HG02840 (cell line): ENCODE results near the gene HAAO.

ENCODE experiments used
- ATAC-seq: cut with Tn5 transposase; IDR thresholded peaks from one replicate; pipeline ENCODE4 v1.9.1; 2021; ENCODE audit warnings: mild to moderate bottlenecking, moderate library complexity, moderate number of reproducible peaks; ENCODE audit not compliant: unreplicated experiment, low FRiP score

Gene HAAO

DNA sequence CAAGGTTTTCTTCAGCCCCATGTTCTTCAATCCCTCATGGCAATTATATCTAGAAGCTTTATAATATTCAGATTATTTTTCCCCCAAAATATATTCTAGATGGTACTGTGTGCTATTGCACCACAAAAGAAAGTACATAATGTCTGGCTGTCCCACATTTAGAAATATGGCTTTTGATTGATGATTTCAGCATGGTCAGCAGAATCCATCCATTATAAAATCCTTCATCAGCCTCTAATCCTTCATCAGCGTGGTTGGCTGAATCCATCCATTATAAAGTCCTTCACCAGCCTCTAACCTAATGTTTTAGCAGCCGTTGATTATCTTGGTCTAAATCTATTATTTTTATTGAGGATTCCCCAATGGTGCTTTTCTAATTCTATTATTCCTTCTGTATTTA lies 23.3 kb upstream of the HAAO start:
- ATAC-seq = no peak

DNA sequence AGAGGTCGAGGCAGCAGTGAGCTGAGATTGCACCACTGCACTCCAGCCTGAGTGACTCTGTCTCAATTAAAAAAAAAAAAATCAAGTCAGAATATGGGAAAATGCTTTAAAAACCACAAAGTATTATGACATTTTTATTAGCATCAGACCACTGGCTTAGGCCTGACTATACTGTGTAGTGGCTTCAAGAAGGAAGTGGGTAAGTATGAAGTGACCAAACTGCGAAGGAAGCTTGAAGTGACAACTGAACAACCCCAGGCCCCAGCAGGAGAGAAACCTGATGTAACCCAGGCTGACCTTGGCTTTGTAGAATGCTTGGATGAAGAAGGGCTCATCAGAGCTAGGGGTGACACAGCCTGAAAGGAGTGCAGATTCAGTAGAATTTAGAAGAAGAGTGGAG lies 21.4 kb upstream of the HAAO start:
- no peak for ATAC-seq

DNA sequence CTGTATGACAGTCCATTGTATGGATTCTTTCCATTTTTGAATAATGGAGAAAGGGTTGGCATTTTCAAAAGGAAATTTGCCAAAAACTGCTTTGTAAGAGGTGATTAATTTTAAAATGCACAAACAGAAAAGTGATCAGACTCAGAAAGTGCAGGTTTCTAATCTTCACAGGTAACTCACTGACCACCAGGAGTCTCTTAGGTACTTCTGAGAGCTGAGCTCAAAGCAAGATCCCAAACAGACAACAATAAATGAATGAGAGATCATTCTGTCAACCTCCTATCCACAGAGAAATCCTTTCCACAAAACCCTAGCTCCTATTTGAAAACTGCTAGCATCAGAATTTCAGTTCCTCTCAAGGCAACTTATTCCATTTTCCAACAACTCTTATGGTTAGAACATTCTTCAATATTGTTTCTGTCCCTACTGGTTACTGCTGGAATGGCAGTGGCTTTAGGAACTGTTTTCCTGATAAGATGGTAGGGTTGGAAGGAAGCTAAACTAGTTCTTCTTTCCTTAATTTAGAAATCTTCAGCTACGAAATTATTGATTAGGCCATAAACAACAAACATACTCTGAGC lies 20.6 kb upstream of the HAAO start:
- ATAC-seq = no peak

DNA sequence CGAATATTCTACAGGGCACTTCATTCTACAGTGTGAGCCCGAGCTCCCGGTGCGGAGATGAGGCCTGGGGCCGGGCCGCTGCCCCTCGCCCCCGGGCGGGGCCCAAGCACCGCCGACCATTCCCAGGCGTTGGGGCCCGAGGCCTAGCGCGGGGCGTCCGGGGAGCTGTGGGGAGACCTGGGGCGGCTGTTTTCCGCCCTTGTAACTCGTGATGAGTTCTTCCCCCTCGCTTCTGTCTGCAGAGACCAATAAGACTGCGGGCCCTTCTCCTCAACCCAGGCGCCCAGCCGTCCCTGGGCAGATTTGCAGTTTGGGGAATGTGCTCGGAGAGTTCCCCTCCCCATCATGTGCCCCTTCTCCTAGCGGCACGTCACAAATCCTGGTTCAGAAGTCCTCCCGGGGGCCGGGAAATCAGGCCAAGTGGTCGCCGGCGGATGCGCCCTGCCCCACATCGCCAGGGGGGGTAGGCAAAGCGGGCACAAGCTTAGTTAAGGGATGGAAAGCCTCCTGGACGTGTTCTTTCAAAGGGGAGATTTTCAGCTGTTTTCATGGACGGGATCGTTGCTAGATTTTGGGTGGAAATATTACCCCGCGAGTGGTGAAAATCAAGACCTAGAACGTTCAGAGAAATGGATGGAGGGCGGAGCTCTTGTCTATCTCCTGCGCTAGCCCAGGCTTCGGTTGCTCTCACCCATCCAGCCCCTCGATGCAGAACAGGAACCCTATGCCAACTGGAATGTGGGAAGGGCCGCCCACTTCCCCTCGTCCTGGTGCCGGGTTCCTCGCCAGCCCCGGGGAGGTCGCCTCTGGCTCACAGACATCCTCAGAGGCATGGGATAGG lies 18.8 kb upstream of the HAAO start:
- peak; percentile 11 for ATAC-seq

DNA sequence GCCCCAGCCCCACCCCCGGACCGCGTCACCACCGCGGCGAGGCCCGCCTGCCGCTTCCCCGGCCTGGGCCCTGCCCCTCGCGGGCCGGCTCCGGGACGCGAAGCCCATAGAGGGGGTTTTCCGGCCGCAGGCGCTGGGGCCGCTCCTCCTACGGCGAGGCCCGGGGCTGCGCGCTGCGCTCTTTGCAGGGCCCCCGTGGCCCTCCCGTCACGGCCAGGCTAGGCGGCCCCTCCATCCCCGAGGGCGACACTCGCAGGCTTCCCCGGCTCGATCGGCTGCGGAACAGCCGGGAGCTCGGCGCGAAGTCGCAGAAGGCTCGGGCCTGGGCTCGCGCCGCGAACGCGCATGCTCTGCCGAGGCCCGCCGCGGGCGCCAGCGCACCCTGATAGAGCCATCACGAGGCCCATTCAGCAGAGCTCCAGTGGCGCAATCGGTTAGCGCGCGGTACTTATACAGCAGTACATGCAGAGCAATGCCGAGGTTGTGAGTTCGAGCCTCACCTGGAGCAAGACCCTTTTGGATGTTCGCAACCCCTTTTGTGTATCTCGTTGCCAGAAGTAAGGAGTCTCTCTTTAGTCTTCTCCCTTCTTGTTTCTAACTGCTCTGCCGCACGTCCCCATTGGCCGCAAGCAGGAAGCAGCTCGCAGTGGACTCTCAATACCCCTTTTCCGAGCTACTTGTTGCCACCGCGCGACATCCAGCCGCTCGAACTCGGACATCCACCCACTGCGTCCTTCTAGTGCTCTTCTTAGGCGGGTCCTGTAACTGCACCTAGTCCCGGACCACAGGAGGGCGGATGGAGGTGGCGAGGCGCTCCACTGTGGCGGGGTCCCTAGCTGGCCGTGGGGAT lies 18.0 kb upstream of the HAAO start:
- peak; percentile 75 for ATAC-seq

DNA sequence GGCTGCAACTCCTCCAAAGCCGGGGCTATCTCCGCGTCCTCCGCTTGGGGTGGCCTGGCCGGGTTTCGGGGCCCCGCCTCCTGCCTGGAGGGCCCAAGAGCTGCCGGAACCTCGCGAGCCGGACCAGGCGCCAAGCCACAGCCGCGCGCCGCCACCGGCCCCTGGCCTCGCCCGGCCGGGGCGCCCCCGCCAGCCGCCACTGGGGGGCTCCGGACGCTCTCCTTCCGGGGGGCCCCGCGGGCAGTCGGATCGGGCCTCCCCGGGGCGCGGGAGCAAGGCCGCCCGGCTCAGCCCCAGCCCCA lies 17.4 kb upstream of the HAAO start:
- ATAC-seq = peak; percentile 41

GRCh38 chr2:42809131-42809818 lies 16.9 kb upstream of the HAAO start:
- ATAC-seq = no peak

DNA sequence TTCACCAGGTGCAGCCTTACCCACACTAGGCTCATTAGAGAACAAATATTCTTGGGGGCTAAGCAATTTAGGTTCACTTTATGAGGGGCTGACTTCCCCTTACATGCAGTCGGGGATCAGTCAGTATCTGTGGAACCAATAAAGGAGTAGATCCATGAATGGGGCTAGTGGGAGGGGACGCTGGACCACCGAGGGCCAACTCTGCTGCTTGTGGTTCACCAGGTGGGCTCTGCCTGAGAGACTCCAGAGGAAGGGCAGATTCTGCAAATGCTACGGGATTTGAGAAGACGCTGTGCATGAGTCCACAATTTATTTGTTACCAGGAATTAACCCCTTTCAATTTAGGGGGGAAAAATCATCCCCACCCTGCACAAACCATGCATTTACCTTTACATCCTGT lies 15.9 kb upstream of the HAAO start:
- ATAC-seq = no peak

DNA sequence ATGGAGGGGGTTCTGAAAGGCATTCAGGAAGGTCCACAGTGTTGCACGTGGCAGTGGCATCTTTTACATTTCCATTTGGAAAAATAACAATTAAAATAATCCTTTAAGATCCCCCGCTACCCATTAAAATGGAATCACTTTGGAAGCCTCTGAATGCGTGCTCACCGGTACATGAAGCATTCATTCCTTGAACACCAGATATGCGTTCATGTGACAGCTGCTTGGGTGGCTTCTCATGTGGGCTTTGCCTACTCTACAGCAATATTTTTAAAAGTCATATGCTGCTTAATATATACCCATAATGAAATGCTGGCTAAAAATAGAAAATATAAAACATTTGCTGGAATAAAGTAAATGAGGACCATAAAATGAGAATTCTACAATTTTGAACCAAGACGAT lies 14.4 kb upstream of the HAAO start:
- no peak for ATAC-seq

DNA sequence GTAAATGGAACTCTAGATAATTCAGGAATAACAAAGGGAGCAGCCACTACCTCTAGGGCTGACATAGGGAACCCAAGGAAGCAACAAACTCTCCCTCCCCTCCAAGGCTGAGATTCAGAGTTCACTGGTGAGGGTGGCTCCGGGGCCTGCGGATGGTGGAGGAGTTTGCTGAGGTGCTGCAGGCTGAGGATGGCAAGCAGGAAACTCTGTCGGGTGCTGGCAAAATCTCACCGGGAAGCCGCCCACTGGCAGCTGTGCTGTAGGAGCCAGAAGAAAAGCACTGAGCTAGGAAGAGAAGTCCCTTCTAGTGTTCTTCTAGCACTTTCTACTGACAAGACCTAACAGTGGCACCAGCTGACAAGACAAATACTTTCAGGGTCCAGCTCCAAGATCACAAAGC lies 12.5 kb upstream of the HAAO start:
- no peak for ATAC-seq

DNA sequence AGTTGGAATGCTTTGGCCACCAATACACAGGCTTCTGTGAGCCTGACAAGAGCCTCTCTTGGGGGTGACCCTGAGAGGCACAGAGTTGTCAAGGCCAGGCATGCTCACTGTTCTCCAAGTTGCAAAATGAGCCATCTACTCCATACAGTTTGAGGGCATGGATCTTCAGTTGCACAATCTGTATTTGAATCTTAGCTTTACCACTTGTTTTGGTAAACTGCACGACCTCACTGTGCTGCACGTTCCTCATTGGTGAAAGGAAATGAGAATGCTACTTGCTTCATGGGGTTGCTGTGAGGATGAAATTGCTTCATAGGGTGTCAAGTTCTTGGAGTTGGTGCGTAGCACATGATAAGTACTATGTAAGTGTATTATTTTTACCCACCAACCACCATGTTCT lies 12.0 kb upstream of the HAAO start:
- ATAC-seq = no peak

DNA sequence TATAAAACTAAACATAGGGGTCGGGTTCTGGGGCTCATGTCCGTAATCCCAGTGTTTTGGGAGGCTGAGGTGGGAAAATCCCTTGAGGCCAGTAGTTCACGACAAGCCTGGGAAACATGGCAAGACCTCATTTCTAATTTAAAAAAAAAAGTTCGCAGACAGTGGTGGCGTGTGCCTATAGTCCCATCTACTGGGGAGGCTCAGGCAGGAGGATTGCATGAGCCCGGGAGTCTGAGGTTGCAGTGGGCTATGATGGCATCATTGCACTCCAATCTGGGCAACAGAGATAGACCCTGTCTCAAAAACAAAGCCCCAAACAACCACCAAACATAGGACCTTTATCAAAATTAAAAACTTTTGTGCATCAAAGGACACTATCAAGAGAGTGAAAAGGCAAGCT lies 9.8 kb upstream of the HAAO start:
- no peak for ATAC-seq

DNA sequence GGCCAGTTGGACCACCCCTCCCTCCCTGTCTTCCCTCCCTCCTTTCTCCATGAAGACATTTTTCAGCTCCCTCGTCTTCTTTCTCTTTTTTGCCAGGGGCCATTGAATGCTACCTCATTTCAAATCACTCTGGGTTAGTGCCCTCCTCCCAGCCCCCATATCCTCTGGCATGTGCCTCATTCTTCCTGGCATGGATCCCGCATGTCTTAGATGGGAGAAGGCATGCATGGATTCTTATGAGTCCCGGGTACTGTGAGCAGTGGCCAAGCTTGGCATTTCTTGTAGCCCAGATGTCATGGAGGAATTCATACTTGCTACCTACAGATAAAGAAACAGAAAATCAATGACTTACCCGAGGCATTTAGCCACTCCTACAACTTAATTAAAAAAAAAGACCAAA lies 9.0 kb upstream of the HAAO start:
- no peak for ATAC-seq

- ATAC-seq = no peak
These were observed 8.6 kb upstream of the HAAO start for GRCh38 chr2:42800981-42801380.

DNA sequence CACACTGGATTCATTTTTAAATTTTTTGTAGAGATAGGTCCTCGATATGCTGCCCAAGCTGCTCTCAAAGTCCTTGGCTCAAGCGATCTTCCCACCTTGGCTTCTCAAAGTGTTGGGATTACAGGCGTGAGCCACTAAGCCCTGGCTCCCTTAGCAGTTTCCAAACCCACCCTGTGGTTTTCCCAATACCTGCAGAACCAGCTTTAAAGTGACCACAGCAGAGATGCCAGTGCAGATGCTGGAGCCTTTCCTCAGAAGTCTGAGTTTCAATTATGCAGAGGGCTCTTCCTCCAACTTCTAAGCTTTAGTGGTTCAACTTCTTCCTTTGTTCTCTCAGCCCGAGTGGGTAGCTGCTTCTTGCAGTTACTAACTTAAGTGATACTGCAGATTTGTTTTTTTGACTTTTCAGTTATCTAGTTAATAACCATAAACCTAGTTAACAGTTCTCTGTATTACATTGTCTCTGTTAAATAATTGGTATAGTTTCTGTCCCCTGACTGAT lies 8.1 kb upstream of the HAAO start:
- ATAC-seq = no peak

DNA sequence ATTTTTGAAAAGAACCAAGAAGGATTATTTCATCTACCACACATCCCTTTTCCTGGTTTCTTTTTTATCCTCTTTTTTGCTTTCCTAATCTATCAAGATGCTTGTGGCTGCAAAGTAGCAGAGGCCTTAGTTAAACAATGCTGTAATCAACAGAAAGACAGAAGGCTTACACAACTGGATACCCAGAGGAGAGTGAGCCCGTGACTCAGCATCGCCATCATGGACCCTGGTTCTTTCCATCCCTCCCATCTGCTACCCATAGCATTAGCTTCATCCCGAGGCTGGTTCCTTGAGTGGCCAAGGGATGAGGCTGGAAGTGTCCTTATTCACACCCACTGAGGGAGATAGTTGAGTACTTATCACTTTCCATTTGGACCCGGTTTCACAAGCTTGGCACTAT lies 7.5 kb upstream of the HAAO start:
- no peak for ATAC-seq

GRCh38 chr2:42797281-42797680 lies 4.9 kb upstream of the HAAO start:
- ATAC-seq = no peak

DNA sequence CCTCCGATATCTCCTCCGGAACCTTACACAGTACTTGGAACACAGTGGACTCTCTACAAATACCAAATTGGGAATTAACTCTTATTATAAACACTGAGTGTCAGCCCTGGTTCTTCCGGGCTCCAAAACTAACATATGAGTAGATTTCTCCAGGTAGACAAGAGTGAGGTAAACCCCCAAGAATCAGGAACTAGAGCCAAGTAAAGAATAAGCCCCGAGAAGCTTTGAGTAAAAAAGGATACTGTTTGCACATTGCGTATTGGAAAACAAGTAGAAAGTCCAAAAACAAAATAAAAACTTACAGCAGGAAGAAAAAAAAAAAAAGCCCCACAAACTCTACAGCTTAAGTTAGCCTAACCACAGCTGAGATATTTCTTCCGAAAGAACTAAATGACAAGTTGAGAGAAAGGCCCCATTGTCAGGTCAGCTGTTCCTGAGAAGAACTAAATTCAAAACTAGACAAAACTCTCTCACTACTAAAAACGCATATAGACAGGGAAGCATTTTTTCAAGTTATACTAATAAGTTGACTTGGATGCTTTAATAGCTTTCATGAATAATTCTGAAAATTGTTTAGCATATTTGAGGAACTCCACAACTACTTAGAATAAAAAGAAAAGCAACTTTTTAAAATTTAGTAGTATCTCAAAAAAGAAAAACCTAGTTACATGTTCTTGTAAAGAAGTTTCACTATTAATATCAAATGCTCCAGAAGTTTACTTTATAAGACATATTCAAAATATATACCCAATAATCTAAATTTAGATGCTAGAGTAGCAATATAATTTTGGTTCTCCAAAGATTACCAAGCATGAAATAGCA lies 4.3 kb upstream of the HAAO start:
- ATAC-seq = no peak

DNA sequence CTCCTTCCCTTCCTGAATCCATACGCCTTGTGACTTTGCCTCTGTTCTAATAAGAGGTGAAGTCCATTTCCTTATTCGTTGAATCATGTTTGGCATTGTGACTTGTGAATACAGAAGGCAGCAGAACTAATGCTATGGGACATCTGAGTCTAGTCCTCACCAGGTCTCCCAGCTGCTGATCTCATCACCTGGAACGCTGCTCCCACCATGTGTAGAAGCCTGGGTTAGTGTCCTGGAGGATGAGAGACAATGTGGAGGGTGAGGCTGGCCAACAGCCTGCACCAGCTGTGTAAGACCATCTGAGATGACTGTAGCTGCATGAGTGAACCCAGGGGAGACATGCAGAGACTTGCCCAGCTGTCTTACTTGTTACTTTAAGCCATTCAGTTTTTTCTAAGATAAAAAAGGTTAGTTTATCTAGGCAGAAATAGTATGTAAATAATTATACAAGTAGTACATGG lies 3.5 kb upstream of the HAAO start:
- ATAC-seq = no peak

- no peak for ATAC-seq
These were observed 2.9 kb upstream of the HAAO start for GRCh38 chr2:42795275-42795674.
